Lung (tissue), 12 donors: ENCODE data around the gene CYSRT1. TPM values are rescaled to one million over a fixed set of nuclear protein-coding genes. Genes with fewer than 3 reads are reported as not detected.
A peak's percentile ranks its signal among the peaks of the same experiment; 100 is the strongest.

ENCODE experiments used
- ATAC-seq: fragments of 200-7000 bp; cut with Tn5 transposase; one replicate; pipeline ENCODE4 v1.9.1; 2020; ENCODE audit warnings: moderate number of reproducible peaks; ENCODE audit not compliant: insufficient read depth, low FRiP score
- DNase-seq, 3 donors: peaks; one replicate each; pipeline ENCODE4 v3.0.0-alpha.2; 2013 to 2017
- H3K27ac ChIP-seq, 2 donors: one replicate each; pipeline ENCODE4 v1.5.1; 2013; ENCODE audit warnings: mild to moderate bottlenecking in 2 of 2, moderate library complexity in 2 of 2, control low read depth in 1 of 2, inconsistent platforms in 1 of 2, low read depth in 1 of 2, low read length in 1 of 2
- H3K27me3 ChIP-seq, 3 donors: one replicate each; pipeline ENCODE4 v1.5.1; 2013; ENCODE audit warnings: low read length in 2 of 3; ENCODE audit not compliant: control insufficient read depth in 3 of 3, insufficient read depth in 3 of 3
- H3K36me3 ChIP-seq, 4 donors: one replicate each; pipeline ENCODE4 v1.5.1; 2013; ENCODE audit warnings: low read length in 4 of 4, mild to moderate bottlenecking in 1 of 4, moderate library complexity in 1 of 4; ENCODE audit not compliant: control insufficient read depth in 4 of 4, insufficient read depth in 4 of 4
- H3K4me1 ChIP-seq, 5 donors: one replicate each; pipeline ENCODE4 v1.5.1; 2013; ENCODE audit warnings: low read length in 5 of 5, mild to moderate bottlenecking in 2 of 5, moderate library complexity in 1 of 5; ENCODE audit not compliant: control insufficient read depth in 5 of 5, insufficient read depth in 5 of 5
- H3K4me3 ChIP-seq: one replicate; pipeline ENCODE4 v1.5.1; 2013; ENCODE audit warnings: mild to moderate bottlenecking, control low read depth, moderate library complexity
- H3K9ac ChIP-seq, 2 donors: one replicate each; pipeline ENCODE4 v1.5.1; 2013; ENCODE audit warnings: low read length in 2 of 2, control low read depth in 1 of 2; ENCODE audit not compliant: insufficient read depth in 1 of 2
- H3K9me3 ChIP-seq, 4 donors: one replicate each; pipeline ENCODE4 v1.5.1; 2013; ENCODE audit warnings: low read length in 3 of 4, mild to moderate bottlenecking in 1 of 4, moderate library complexity in 1 of 4; ENCODE audit not compliant: control insufficient read depth in 4 of 4, insufficient read depth in 3 of 4
- CTCF ChIP-seq: IDR thresholded peaks from 2 replicates; pipeline ENCODE4 v1.5.1; 2012; ENCODE audit warnings: mild to moderate bottlenecking; ENCODE audit errors: control extremely low read depth, extremely low read depth
- WGBS, 2 donors: extraction: QIAGEN DNeasy Blood & Tissue Kit; methylation state at CpG; one replicate each; pipeline ENCODE4 v1.1.7; 2013; 5-methylcytosine and 5-hydroxymethylcytosine counted together
- polyA plus RNA-seq, 2 donors: library from polyadenylated mRNA; stranded (reverse); fragments of 200-250 nt; gene quantifications; one replicate each; pipeline ENCODE4 v1.2.1, GENCODE V29; 2013
- total RNA-seq, 2 donors: library from RNA; depleted of rRNA in 1 of 2; stranded (reverse); fragments of >200 nt in 1 of 2; gene quantifications; one replicate each; pipeline ENCODE4 v1.2.1, GENCODE V29; 2014 to 2021
- donor health status: control.
- donor health status: control.
- donor health status: Bipolar disorder and iron deficiency.
- donor health status: healthy.
- donor health status: DM: yes; HTN: yes; CAD: no.

Gene CYSRT1
- total and polyA plus RNA-seq, 4 donors, result 0.70 to 2.7 (median 0.92) TPM; not detected in 1

GRCh38 chr9:137251194-137251461 lies 26.2 kb downstream of the CYSRT1 start, which contains the start of gene STPG3:
TSS of gene STPG3 (plus strand) at chr9:137251286. CDS start at chr9:137251287, 1 bp downstream.
- WGBS, 2 donors, result 79 to 87% methylated on average over 4 of the region's 4 CpGs
- no peak for DNase-seq
- Histone ChIP-seq H3K27me3 (no peaks in the 10 kb centered on the region), H3K9ac (no peak within 1 kb of the TSS), H3K36me3 (peaks cover 0 to 2% (median under 1%) of the 10 kb centered on the region in 4 donors), H3K27ac (no peak within 1 kb of the TSS), H3K4me3 (no peak within 1 kb of the TSS), H3K4me1 (peaks cover 0 to 24% (median 4%) of the 10 kb centered on the region in 5 donors), H3K9me3 (no peaks in the 10 kb centered on the region)
- no peak for TF ChIP-seq CTCF
- no peak for ATAC-seq

- Histone ChIP-seq H3K27me3 (no peaks in the 10 kb centered on the region), H3K4me3 (no peak overlapping the region), H3K27ac (no peak overlapping the region), H3K36me3 (peaks cover 0 to 7% (median 3%) of the 10 kb centered on the region in 4 donors), H3K4me1 (peaks cover 0 to 30% (median 10%) of the 10 kb centered on the region in 5 donors), H3K9ac (no peak overlapping the region), H3K9me3 (no peaks in the 10 kb centered on the region)
- DNase-seq, result no peak
- no peak for TF ChIP-seq CTCF
- ATAC-seq, result no peak
- WGBS, 2 donors, result 91 to 94% methylated on average over 22 of the region's 22 CpGs
Observed at GRCh38 chr9:137251490-137252268, 26.7 kb downstream of the CYSRT1 start.

GRCh38 chr9:137252555-137253506 lies 27.9 kb downstream of the CYSRT1 start:
- TF ChIP-seq CTCF, result no peak
- Histone ChIP-seq H3K36me3 (peaks cover 0 to 10% (median 6%) of the 10 kb centered on the region in 4 donors), H3K4me3 (no peak overlapping the region), H3K9me3 (no peaks in the 10 kb centered on the region), H3K9ac (no peak overlapping the region), H3K4me1 (peaks cover 0 to 24% (median 12%) of the 10 kb centered on the region in 5 donors), H3K27ac (no peak overlapping the region), H3K27me3 (no peaks in the 10 kb centered on the region)
- 86 to 94% methylated on average over 31 to 35 of the region's 35 CpGs for WGBS, 2 donors
- DNase-seq, result peak in 1 of 3 donors; percentile 43
- ATAC-seq, result no peak
